Epidermal melanocyte (primary cell): ENCODE results near the gene MBLAC2.

ENCODE experiments used
- DNase-seq: peaks from one replicate; pipeline ENCODE4 v3.0.0; 2011; ENCODE audit warnings: low spot score; ENCODE audit not compliant: insufficient read length

The MBLAC2 gene

DNA sequence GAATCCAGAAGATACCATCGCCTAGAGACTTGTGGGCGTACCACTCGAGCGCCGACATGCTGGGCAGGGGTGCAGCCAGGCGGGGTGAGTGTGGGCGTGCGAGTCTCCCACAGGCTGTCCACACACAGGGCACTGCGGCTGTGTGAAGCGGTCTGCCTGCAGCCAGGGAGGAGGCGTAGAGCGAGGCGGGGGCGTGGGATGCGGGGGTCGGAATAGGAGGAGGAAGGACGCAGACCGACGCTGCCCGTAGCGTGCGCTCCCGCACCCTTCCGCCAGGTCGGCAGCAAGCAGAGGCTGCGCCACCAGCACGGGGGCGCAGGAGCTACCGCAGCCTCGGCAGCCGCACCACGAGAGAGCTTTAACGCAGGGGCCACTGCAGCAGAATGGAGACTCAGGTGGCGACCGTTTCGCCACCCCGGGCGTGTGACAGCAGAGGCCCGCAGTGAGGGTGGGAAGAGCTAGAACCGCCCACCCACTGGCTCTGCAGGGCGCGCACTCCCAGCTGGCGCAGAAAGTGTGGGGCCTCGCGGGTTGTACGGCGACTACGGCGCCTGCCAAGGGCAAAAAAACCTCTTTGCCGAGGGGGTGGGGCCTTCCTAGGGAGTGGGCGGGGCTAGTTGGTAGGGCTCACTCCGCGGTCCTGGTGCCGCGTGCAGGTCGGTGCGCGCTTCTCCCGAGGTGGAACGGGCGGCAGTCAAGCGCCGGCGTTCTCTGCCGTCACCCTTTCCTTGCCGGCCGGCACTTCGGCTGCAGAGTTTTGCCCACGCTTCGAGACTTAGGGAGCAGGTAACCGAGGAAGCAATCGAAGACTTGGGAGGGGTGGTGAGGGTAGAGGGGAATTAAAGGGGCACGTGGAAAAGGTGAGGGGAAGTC lies at the start of gene MBLAC2, which contains the start of gene POLR3G:
TSS of gene MBLAC2 (minus strand) at position 537 of the 873 bp plus-strand sequence. CDS start at position 58, 479 bp downstream.
TSS of gene POLR3G (plus strand) at position 630 of the 873 bp plus-strand sequence. CDS start 10,704 bp downstream, outside the sequence.
- peak; percentile 49 for DNase-seq

DNA sequence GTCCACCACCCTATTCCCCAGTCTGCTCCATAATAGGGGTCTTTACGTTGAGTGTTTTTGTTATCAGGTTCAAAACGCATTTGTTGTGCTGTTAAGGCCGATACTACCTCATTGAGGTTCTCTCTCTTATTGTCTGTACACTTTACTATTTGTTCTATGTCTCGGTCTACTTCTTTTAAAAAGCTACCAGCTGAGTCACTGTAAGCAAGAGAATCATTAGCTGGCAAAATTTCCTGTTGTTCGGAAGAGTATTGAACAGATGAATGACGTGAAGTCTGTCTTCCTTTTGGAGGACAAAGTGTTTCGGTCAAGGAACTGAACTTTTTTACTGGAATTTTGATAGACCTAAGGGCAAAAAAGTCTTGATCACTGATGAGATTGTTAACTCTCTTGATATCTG lies 44.5 kb upstream of the MBLAC2 start:
- DNase-seq = no peak

DNA sequence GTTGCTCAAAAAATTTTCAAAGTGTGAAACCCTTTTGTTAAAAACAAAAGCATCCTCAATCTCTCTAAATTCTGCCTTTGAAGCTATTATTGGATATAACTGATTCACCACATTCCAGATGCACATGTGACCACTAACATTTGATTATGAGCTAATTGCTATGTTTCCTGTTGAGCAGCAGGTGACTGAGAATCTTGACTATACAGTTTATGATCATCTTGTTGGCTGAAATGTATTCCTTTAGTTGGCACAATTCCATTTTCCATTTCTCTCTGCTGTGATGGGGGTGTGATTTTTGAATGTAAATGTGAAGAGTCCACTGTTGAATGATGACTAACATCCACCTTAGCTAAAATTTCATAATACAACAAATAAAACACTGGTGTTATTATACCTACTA lies 44.1 kb upstream of the MBLAC2 start:
- no peak for DNase-seq

DNA sequence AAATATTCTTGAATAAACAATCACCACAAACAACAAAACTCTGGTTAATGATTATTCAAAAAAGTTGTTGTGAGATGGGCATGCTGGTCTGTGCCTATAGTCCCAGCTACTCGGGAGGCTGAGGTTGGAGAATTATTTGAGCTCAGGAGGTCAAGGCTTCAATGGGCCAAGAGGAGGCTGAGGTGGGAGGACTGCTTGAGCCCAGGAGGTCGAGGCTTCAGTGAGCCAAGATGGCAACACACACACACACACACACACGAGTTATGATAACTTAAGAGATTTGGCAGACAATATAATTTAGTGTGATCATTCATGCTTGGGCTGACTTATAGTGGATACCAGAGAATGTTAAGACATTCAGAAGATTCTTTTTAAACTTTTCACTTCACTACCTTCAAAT lies 39.9 kb upstream of the MBLAC2 start:
- no peak for DNase-seq

DNA sequence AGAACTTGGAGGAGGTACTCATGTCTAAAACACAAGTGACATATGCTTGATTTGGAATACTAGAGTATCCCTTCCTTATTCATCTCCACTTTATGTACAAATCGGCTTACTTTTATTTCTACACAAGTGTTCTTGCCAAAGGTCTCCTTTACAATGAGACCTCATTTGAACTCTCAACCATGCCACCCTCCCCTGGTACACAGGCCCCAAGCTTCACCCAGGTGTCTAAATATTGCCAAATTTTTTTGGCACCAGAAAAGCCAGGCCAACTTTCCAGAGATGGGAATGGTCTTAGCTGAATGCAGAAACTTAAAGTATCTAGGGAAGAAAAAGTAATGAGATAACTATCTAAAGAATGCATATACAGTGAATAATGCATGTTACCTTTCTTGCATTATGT lies 35.9 kb upstream of the MBLAC2 start:
- no peak for DNase-seq

DNA sequence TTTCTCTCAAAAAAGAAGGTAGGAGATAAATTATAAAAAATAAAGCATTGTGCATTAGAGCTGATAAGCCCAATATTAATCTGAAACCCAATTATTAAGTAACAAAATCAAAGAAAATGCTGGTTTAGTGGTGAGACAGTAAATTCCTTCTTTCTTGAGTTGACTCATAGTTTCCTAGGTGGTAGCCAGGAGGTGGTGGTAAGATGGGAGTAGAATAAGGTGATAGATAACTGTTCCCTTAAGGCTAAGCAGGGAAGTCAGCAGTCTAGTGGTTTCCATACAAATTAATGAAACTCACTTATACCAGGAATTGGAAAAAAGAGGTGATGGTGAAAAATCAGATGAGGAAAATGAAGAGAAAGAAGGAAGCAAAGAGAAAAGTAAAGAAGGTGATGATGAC lies 31.6 kb upstream of the MBLAC2 start:
- no peak for DNase-seq

DNA sequence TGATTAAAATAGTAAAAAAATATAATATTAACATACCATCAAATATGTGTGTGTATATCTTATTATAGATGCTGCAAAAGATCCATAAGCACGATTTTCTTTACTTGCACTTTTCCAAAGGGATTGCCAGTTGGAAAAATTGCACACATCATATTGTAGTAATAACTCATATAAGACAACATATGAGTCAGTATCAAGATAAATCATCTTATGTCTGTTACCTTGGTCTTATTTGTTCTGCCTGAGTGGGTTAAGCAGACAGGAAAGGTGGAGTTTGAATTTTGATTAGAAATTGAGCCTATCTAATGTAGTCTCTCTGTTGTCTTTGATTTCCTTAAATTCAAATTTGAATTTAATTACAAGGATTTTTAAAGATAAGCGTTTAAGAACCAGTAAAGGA lies 30.2 kb upstream of the MBLAC2 start:
- DNase-seq = no peak

DNA sequence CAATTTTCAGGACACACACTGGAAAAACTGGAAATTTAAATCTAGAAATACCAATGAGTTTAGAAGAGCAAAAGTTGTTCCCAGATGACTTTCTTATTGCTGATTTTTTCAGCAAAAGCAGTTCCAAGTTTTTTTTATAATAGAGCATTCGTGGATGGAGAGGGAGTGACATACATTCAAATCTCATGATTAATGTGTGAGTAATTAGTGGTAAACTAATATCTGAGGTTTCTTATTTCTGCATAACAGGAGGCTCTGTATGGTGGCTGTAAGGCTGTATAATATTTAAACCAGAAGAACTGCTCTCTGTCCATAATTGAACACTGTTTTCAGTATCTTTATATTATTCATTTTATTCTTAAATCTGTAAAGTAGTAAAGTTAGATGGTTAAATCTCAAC lies 29.0 kb upstream of the MBLAC2 start:
- DNase-seq = no peak

DNA sequence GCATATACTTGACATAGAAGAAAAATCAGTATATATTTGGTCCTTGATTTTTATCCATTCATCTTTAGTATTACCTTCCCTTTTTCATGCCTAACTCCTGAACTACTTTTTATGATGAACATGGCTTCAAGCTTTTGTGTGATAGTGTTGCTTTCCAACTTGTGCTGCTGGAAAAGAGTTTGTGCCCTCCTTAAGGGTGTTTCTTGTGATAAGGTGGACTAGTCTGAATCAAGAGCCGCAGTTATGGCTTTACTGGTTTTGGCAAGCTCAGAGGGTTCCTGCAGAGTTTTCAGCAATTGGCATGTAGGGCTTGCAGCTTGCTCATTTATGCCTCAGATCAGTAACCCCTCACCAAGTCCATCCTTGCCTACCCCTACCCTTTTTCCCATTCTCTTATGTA lies 20.6 kb upstream of the MBLAC2 start:
- DNase-seq = no peak

DNA sequence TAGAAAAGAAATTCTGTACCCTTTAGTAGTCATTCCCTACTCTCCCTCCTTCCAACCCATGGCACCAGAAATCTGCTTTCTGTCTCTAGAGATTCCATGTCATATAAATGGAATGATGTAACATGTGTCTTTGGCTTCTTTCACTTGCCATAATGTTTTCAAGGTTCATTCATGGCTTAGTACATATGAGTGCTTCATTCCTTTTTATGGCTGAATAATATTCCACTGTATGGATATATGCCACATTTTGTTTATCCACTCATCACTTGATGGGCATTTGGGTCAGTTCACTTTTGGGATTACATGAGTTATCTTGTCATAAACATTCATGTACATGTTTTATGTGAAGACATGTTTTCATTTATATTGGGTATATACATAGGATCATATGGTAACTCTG lies 19.5 kb upstream of the MBLAC2 start:
- no peak for DNase-seq

DNA sequence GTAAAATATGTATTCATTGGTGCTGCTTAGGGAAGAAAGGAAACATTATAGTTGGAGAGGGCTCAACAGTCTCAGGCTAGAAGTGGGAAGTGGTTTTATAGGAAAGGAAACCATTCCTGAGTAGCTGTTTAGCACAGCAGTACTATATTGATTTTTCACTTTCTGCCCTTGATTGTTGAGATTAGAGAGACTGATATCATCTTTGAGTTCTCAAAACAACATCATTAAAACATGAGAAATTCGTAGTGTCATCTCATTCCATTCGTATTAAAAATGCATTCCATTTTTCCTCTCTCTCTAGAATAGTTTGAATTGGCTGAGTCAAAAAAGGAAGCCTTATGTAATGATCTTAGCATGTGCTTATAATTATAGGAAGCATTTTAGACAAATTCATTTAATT lies 14.2 kb upstream of the MBLAC2 start:
- DNase-seq = no peak

DNA sequence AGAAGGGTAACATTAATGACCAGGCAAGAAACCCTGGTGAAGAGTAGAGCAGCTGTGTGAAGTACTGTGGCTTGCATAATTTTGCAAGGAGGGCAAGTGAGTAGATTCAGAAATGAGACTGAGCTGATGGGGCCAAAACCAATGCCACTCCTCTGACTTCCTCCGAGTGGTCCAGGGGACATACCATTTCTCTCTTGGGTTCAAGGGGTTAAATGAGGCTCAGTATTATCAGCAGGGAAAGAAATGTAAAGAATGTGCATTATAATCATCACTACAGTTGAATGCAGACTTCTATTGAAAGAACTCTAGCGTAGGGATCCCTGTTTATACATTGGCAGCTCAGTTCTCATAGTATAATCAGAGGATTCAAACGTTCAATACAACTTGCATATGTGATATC lies 10.0 kb upstream of the MBLAC2 start:
- DNase-seq = no peak

DNA sequence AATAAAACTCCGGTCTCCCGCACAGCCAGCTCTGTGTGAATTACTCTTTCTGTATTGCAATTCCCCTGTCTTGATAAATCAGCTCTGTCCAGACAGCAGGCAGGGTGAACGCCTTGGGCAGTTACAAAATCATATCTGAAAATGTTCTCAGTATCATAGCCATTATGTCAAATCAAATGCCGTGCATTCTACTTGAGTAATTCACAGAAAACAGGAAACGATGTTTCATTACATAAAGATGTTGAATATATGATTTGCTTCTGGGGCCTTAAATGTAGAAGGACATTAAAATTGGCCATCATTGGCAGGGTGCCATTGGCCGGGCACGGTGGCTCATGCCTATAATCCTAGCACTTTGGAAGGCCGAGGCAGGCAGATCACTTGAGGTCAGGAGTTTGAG lies 8.6 kb upstream of the MBLAC2 start:
- no peak for DNase-seq

DNA sequence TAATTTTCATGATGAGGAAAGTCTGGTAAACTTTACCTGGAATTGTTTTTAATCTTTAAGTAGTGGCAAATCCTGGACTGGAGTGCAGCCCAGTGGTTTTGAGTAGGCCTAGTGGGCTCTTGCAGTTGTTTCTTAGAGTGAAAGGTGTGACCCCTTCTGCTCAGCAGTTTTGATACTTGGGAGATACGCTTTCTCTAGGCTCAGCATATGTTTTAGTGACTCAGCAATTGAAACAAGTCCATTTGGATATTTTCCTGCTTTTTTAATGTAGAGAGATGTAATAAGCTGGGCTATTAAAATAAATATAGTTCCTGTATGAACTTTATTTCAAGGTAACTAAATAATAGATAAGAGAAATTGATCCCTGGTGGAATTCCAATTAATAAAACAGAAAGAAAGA lies 6.1 kb upstream of the MBLAC2 start:
- no peak for DNase-seq

DNA sequence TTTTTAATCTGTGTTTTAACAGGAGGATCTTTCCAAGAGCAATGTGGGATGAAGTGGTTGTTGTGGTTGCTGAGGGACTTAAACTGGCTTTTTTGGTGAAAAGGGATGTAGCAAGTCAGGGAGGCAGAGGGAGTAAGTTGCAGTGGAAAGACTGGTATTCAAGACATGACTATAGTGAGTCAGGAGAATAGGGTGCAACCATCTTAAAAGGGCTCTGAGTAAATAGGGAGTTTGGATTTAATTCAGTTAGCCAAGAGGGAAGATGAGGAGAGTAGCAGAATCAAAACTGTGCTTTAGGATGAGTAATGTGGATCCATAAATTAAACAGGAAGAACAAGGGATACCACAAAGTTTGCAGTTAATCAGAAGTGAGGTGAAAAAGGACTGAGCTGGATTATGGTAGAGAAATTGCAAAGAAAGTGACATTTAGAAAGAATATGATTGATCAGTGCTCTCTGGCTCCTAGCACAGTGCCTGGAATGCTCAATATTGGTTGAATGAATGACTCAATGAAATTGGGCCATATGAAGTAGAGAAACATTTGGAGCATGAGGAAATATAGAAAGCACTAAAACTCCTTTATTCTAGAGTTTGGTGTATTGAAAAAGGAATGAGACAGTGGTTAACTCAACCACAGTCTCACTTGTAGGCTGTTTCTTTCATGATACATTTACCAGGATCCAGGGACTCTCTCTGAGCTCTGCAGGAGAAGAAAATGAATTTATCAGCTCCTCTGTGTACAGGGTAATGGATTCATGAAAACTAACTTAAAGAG lies 5.2 kb upstream of the MBLAC2 start:
- DNase-seq = no peak

DNA sequence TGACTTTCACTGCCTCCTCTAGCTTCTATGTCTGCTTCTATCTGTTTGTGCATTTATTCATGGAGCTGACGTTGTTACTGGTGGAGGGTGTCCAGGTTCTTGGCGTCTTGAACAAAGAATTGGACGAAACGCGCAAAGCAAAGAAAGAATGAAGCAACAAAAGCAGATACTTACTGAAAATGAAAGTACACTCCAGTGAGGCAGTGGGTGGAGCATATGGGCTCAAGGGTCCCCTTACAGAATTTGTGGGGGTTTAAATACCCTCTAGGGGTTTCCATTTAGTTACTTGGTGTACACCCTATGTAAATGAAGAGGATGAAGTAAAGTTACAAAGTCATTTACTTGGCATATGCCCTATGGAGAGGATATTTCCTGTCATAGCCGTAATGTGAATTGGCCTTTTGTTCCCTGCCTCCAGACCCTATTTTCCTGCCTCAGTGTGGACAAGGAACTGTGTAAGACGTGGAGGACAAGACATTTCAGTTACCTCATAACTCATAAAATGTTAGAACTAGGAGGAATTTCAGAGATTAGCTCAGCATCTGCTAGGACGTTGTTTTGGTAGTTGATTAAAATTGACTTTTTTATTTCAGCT lies 3.1 kb upstream of the MBLAC2 start:
- DNase-seq = no peak

DNA sequence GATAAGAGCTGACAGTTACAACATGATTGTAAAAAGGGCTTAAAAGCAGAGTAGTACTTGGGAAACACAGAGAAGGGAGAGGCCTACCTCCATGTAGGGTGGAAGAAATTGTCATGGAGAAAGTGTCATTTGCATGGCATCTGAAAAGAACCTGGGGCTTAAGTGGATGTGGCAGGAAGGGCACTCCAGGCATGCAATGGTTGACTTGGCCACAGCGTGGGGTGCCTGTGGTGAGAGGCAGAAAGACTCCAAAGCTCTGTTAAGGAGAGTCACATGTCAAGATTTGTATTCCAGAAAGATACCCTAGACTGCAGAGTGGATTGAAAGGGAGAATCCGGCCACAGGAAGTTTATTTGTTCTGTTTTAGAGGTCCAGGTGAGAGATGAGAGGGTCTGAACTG lies 2.5 kb upstream of the MBLAC2 start:
- DNase-seq = no peak

DNA sequence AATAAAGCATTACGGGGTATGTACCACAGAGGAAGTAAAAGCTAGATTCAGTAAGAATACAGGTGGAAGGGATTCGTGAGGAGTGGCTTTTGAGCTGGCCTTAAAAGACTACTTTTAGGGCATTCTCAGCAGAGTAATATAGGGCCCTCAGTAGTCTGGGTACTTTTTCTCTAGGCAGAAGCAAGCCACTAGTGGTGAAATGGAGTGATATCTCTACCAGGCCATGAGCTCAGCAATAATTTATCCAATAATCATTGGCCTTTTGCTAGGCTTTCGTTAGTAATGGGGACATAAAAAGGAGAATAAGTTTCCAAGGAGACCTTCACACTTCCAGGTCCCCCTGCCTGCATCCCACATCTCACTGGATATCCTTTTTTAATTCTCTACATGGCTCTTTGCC lies 1.8 kb upstream of the MBLAC2 start:
- no peak for DNase-seq

DNA sequence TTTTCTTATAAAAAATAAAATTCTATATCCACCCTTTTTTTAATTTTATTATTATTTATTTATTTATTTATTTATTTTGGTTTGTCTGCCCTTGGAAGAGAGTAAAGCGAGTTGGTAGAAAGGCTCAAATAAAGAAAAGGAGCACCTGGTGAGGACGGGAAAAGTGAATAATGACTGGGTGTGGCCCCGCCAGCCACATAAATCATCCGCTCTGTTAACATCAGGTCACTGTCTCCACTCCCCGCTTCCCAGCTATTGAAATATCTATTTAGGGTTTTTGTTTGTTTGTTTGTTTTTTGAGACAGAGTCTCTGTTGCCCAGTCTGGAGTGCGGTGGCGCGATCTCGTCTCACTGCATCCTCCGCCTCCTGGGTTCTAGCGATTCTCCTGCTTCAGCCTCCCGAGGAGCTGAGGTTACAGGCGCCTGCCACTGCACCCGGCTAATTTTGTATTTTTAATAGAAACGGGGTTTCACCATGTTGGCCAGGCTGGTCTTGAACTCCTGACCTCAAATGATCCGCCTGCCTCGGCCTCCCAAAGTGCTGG lies 937 bp upstream of the MBLAC2 start:
- DNase-seq = no peak

DNA sequence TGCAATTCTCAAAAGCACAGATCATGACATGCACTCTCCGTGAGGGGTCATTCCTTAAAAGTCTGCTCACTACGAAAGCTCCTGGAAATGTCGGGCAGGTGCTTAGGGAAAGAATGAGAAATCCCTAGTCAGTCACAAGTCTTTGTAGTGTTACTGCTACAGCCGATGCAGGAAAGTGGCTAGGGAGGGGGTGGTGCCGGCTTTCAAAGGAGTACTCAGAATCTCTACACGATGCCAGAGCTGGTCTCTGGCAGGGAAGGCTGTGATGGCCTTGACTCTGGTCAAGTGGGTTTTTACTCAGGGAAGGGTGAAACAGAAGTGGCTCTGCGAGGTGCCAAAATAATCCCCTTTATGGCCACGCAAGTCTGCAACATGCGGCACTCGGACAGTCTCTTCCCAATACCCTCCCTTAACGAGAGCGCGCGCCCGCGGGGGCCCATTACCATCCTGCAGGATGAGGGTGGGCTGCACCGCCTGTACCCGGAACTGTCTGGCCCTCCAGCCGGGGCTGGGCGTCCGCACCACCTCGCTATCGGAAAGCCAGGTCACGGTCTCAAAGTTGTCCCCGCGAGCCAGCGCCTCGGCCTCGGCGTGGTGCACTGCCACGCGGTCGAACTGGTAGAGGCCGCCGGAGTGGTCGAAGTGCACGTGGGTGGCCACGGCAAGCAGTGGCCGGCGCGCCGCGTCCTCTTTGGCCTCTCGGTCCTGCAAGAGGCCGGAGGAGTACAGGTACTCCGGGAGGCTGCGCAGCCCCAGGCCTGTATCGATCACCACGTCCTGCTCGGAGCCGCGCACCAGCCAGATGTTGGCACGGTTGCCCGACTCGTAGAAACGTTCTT lies 956 bp downstream of the MBLAC2 start:
- no peak for DNase-seq

DNA sequence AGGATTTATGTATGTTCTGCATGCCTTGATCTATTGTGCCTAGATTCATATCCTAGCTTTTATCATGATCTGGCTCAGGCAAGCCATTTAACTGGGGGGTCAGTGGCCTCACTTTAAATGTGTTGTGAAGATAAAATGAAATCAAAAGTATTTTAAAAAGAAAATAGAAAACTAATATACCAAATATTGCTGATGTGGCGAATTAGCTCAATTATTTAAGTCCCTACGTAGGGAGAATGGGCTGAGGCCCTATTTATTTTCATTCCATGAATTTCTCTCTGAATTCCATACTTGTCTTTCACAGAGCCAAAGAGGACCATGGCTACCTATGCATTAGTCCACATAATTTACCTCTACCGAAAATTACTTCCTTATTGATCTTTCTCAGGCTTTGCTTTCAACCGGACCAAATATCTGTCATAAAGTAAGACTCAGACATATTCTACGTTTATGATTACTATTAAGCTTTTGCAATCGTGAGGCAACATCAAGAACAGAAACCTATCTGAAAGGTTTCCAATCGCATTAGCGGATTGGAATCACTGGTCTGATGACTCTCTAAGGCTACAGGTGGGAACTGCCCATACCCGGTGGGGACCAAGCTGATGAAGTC lies 1.7 kb downstream of the MBLAC2 start:
- no peak for DNase-seq
